Activated T-cell treated with anti-CD3 and anti-CD28 coated beads, Interleukin-2, amount 50 U/mL, for 4 hours (primary cell): Measurements from ENCODE around the gene GOLGA3. TPM values are rescaled to one million over a fixed set of nuclear protein-coding genes. Genes with fewer than 3 reads are reported as not detected.
A peak's percentile ranks its signal among the peaks of the same experiment; 100 is the strongest.
"Not testable (repeated sequence)": the region's sequence is repeated elsewhere in the genome, so short reads cannot be mapped to it uniquely, and the experiment has no call there.

Experiments used
- ATAC-seq, 2 donors: fragments of 200-7000 bp; cut with Tn5 transposase; one replicate each; pipeline ENCODE4 v1.10.0; 2021
- DNase-seq: peaks from one replicate; pipeline ENCODE4 v3.0.0-alpha.2; 2020
- H3K27me3 Mint-ChIP-seq: one replicate; pipeline ENCODE4 v1.8.0; 2021; ENCODE audit warnings: low read depth, mixed read lengths
- H3K36me3 Mint-ChIP-seq: one replicate; pipeline ENCODE4 v1.8.0; 2022; ENCODE audit warnings: mixed read lengths; ENCODE audit not compliant: insufficient read depth
- H3K4me1 Mint-ChIP-seq: one replicate; pipeline ENCODE4 v1.8.0; 2021; ENCODE audit warnings: low read depth, mixed read lengths
- H3K4me3 Mint-ChIP-seq: one replicate; pipeline ENCODE4 v1.8.0; 2021; ENCODE audit warnings: mild to moderate bottlenecking, moderate library complexity, mixed read lengths
- H3K9me3 Mint-ChIP-seq: one replicate; pipeline ENCODE4 v1.8.0; 2021; ENCODE audit warnings: mixed read lengths
- total RNA-seq, 3 donors: library from RNA; stranded (reverse); gene quantifications; one replicate each; pipeline ENCODE4 v1.2.1, GENCODE V29; 2021

Gene GOLGA3
- total RNA-seq, 3 donors from 2014 or later, result 74.6 to 86.9 (median 75.9) TPM

GRCh38 chr12:132773077-132773955 is 55.4 kb downstream of the GOLGA3 start:
- Mint-ChIP-seq H3K9me3 (no peaks in the 10 kb centered on the region), H3K27me3 (no peaks in the 10 kb centered on the region), H3K4me1 (peaks cover 40% of the 10 kb centered on the region), H3K36me3 (peaks cover 25% of the 10 kb centered on the region), H3K4me3 (no peak overlapping the region)
- DNase-seq (no peak), ATAC-seq (no peak)

GRCh38 chr12:132772606-132773005 is 56.1 kb downstream of the GOLGA3 start:
- H3K27me3 Mint-ChIP-seq, result no peaks in the 10 kb centered on the region
- H3K4me3 Mint-ChIP-seq, result no peak overlapping the region
- DNase-seq (no peak), ATAC-seq (no peak)
- peaks cover 45% of the 10 kb centered on the region for H3K4me1 Mint-ChIP-seq
- H3K9me3 Mint-ChIP-seq, result no peaks in the 10 kb centered on the region
- peaks cover 25% of the 10 kb centered on the region for H3K36me3 Mint-ChIP-seq

GRCh38 chr12:132771126-132771838 is 57.4 kb downstream of the GOLGA3 start:
- peak; percentile 39 for DNase-seq
- Mint-ChIP-seq H3K4me3 (no peak overlapping the region), H3K9me3 (no peaks in the 10 kb centered on the region), H3K4me1 (peaks cover 46% of the 10 kb centered on the region), H3K36me3 (peaks cover 21% of the 10 kb centered on the region), H3K27me3 (no peaks in the 10 kb centered on the region)
- peak; percentile 64 to 71 for ATAC-seq

- DNase-seq (no peak), ATAC-seq (no peak)
- no peaks in the 10 kb centered on the region for H3K27me3 Mint-ChIP-seq
- H3K4me3 Mint-ChIP-seq, result no peak overlapping the region
- H3K9me3 Mint-ChIP-seq, result no peaks in the 10 kb centered on the region
- H3K36me3 Mint-ChIP-seq, result peaks cover 2% of the 10 kb centered on the region
- H3K4me1 Mint-ChIP-seq, result peaks cover 36% of the 10 kb centered on the region
Observed at GRCh38 chr12:132766380-132767085, 62.1 kb downstream of the GOLGA3 start.

GRCh38 chr12:132765361-132765760 is 63.3 kb downstream of the GOLGA3 start:
- Mint-ChIP-seq H3K27me3 (no peaks in the 10 kb centered on the region), H3K4me3 (no peak overlapping the region), H3K4me1 (peaks cover 32% of the 10 kb centered on the region), H3K36me3 (peaks cover 3% of the 10 kb centered on the region), H3K9me3 (no peaks in the 10 kb centered on the region)
- ATAC-seq, result no peak
- no peak for DNase-seq

GRCh38 chr12:132764231-132764630 is 64.4 kb downstream of the GOLGA3 start:
- ATAC-seq (no peak), DNase-seq (no peak)
- H3K4me1 Mint-ChIP-seq, result peaks cover 34% of the 10 kb centered on the region
- H3K36me3 Mint-ChIP-seq, result peaks cover 8% of the 10 kb centered on the region
- H3K4me3 Mint-ChIP-seq, result no peak overlapping the region
- H3K27me3 Mint-ChIP-seq, result no peaks in the 10 kb centered on the region
- no peaks in the 10 kb centered on the region for H3K9me3 Mint-ChIP-seq

GRCh38 chr12:132761921-132762583 is 66.6 kb downstream of the GOLGA3 start:
- Mint-ChIP-seq H3K27me3 (no peaks in the 10 kb centered on the region), H3K36me3 (peaks cover 10% of the 10 kb centered on the region), H3K4me1 (peaks cover 20% of the 10 kb centered on the region), H3K4me3 (peak overlapping the region; percentile 75), H3K9me3 (no peaks in the 10 kb centered on the region)
- peak; percentile 81 to 84 for ATAC-seq
- DNase-seq, result peak; percentile 80

GRCh38 chr12:132761032-132761920 is 67.4 kb downstream of the GOLGA3 start, which contains the start of gene ANKLE2:
Gene ANKLE2, minus strand, starts transcription at chr12:132761832. Its CDS starts 34 bp downstream, at chr12:132761798.
- peak within 1 kb of the TSS; percentile 93 for H3K4me3 Mint-ChIP-seq
- no peaks in the 10 kb centered on the region for H3K27me3 Mint-ChIP-seq
- peaks cover 22% of the 10 kb centered on the region for H3K4me1 Mint-ChIP-seq
- peaks cover 12% of the 10 kb centered on the region for H3K36me3 Mint-ChIP-seq
- H3K9me3 Mint-ChIP-seq, result no peaks in the 10 kb centered on the region
- DNase-seq (peak; percentile 57), ATAC-seq (peak; percentile 48 to 52)

- Mint-ChIP-seq H3K27me3 (no peaks in the 10 kb centered on the region), H3K4me1 (peaks cover 22% of the 10 kb centered on the region), H3K4me3 (peak overlapping the region; percentile 93), H3K9me3 (no peaks in the 10 kb centered on the region), H3K36me3 (peaks cover 18% of the 10 kb centered on the region)
- no peak for DNase-seq
- ATAC-seq, result no peak
Observed at GRCh38 chr12:132759359-132759758, 69.3 kb downstream of the GOLGA3 start.

- not testable (repeated sequence) for ATAC-seq, H3K9me3 Mint-ChIP-seq, DNase-seq, H3K4me3 Mint-ChIP-seq, H3K27me3 Mint-ChIP-seq
- H3K36me3 Mint-ChIP-seq, result peaks cover 20% of the 10 kb centered on the region
- peaks cover 22% of the 10 kb centered on the region for H3K4me1 Mint-ChIP-seq
Observed at GRCh38 chr12:132758825-132759224, 69.8 kb downstream of the GOLGA3 start.

- no peaks in the 10 kb centered on the region for H3K9me3 Mint-ChIP-seq
- no peak overlapping the region for H3K4me3 Mint-ChIP-seq
- H3K4me1 Mint-ChIP-seq, result peaks cover 4% of the 10 kb centered on the region
- H3K27me3 Mint-ChIP-seq, result no peaks in the 10 kb centered on the region
- H3K36me3 Mint-ChIP-seq, result peaks cover 22% of the 10 kb centered on the region
- ATAC-seq, result no peak
- DNase-seq, result no peak
Observed at GRCh38 chr12:132754160-132754932, 74.3 kb downstream of the GOLGA3 start.

- not testable (repeated sequence) for H3K27me3 Mint-ChIP-seq, ATAC-seq, H3K4me3 Mint-ChIP-seq, H3K9me3 Mint-ChIP-seq, DNase-seq, H3K4me1 Mint-ChIP-seq
- peaks cover 19% of the 10 kb centered on the region for H3K36me3 Mint-ChIP-seq
Observed at GRCh38 chr12:132753670-132754069, 75.0 kb downstream of the GOLGA3 start.
